Measurements from ENCODE around the gene GAS7.

Gene GAS7

GRCh38 chr17:9900784-9901183 is 297.6 kb downstream of the GAS7 start:
- Mint-ChIP-seq H3K27ac (no peak overlapping the region), H3K4me3 (no peak overlapping the region), H3K9me3 (no peaks in the 10 kb centered on the region), H3K4me1 (ENCODE audit: low read depth in 2 of 2) (no peaks in the 10 kb centered on the region), H3K27me3 (peaks cover 26 to 43% of the 10 kb centered on the region in 2 donors), H3K36me3 (ENCODE audit: insufficient read depth) (no peaks in the 10 kb centered on the region)
- DNase-seq (no peak), ATAC-seq (replicated peaks) (no peak)

DNA sequence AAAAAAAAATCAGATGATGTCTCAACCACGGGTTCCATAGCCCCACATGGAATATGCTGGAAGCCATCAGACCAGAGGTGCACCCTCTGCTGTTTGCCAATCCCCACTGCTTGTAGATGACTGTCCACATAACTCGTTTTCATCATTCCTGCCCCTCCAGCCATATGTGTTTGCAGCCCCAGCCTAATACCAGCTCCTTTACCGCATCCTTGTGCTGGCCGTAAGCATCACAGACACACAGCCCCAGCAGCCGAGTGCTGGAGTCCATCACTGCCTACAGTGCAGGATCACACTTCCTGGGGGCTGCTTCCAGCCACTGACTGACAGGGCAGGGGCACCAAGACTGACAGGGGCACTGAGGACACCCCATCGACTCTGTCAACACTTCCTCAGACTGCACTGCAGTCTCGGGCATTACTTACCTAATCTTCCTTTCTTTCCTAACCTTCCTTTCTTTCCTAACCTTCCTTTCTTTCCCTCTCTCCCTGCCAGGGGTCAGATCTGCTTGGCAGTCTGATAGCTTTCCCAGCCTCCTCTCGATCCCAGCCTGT is 298.3 kb downstream of the GAS7 start:
- Mint-ChIP-seq H3K4me3 (no peak overlapping the region), H3K36me3 (ENCODE audit: insufficient read depth) (no peaks in the 10 kb centered on the region), H3K9me3 (no peaks in the 10 kb centered on the region), H3K27ac (no peak overlapping the region), H3K27me3 (peaks cover 26 to 37% of the 10 kb centered on the region in 2 donors), H3K4me1 (ENCODE audit: low read depth in 2 of 2) (no peaks in the 10 kb centered on the region)
- ATAC-seq (replicated peaks) (no peak), DNase-seq (no peak)

DNA sequence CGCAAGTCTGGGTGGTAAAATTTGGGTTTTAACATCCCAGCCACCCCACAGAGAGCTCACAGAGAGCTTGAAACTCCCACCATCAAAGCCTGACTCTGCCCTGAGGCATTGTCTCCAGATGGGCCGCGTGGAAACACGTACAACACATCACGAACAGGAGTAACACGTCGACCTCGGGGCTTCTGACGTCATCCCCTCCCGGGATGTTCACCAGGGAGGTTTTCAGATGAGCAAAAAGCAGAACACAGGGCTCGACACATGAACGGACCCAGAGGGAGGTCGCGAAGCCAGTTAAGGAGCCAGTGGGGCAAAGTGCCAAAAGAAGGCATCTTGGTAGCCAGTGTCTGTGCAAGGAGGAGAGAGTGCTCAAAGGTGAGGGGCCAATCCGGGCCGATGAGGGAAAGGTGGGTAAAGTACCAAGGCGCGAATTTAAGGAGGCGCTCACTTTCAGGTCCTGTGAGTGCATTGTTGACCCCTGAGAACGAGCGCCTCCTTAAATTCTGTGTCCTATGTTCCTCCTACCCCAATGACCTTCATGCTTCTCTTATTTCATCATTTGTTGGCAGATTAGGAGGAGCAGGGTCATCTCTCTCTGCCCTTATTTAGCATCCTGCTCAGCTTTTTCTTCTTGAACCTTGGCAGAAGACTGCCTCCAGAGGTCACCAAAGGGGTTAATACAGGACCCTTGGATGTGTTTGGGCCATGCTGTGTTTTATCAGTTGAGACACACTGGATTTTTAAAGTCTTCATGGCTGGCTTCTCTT is 298.9 kb downstream of the GAS7 start:
- peaks cover 26 to 37% of the 10 kb centered on the region in 2 donors for H3K27me3 Mint-ChIP-seq
- ATAC-seq (replicated peaks) (no peak), DNase-seq (no peak)
- no peaks in the 10 kb centered on the region for H3K9me3 Mint-ChIP-seq
- H3K36me3 Mint-ChIP-seq (ENCODE audit: insufficient read depth), result no peaks in the 10 kb centered on the region
- no peaks in the 10 kb centered on the region for H3K4me1 Mint-ChIP-seq (ENCODE audit: low read depth in 2 of 2)
- H3K27ac Mint-ChIP-seq, result no peak overlapping the region
- no peak overlapping the region for H3K4me3 Mint-ChIP-seq

DNA sequence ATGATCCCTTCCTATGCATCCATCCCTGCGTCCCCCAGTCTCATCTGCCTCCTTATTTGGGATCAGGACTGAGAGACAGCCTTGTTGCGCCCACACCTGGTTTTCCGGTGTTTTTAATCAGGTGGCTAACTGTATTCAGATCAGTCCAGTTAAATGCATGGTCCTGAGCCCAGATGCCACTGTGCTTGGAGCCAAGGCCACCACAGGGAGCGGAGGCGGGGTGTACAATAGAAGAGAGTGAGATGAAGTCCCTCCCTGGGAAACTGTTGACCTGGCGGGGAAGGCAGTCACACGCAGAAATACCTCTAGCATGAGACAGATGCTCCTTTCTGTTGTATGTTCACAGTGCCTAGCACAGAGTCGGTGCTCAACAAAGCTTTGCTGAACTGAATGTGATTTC is 299.6 kb downstream of the GAS7 start:
- no peak overlapping the region for H3K27ac Mint-ChIP-seq
- no peaks in the 10 kb centered on the region for H3K4me1 Mint-ChIP-seq (ENCODE audit: low read depth in 2 of 2)

DNA sequence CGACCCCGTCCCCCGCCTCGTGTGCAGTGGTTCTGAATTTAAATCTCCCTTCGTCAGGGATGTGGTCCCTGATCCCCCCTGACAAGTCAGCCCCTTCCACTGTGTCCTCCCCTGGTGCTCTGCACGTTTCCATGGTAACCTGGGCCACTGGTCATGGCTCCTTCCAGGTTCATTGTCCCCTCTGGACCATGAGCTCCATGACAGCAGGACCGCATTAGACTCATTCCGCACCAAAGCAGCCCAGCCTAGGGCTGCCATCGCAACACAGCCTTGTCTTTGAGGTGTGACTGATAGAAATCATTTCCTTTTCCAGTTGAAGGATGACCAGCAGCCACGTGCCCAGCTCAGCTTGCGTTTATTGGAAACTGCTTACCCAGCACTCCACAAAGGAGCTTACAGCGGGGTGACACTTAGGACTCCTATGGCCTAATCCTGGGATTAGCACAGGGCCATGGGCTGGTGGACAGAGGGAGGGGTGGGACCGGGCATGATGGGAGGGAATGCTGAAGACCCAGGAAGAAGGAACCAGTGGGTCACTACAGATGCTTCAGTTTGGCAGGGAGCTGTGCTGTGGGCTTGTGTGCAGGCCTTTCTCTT is 300.9 kb downstream of the GAS7 start:
- Mint-ChIP-seq H3K36me3 (ENCODE audit: insufficient read depth) (no peaks in the 10 kb centered on the region), H3K4me1 (ENCODE audit: low read depth in 2 of 2) (no peaks in the 10 kb centered on the region), H3K27me3 (peaks cover 37 to 54% of the 10 kb centered on the region in 2 donors), H3K4me3 (no peak overlapping the region), H3K9me3 (no peaks in the 10 kb centered on the region), H3K27ac (no peak overlapping the region)
- DNase-seq (no peak), ATAC-seq (replicated peaks) (no peak)

More for the DNA sequence above, 299.6 kb downstream of the GAS7 start:
- H3K27me3 Mint-ChIP-seq, result peaks cover 27 to 44% of the 10 kb centered on the region in 2 donors
- no peak overlapping the region for H3K4me3 Mint-ChIP-seq
- no peak for ATAC-seq (replicated peaks)
- no peaks in the 10 kb centered on the region for H3K36me3 Mint-ChIP-seq (ENCODE audit: insufficient read depth)
- H3K9me3 Mint-ChIP-seq, result no peaks in the 10 kb centered on the region
- DNase-seq, result no peak

GRCh38 chr17:9895923-9896322 is 302.5 kb downstream of the GAS7 start:
- DNase-seq, result no peak
- ATAC-seq (replicated peaks), result no peak
- no peak overlapping the region for H3K4me3 Mint-ChIP-seq
- H3K4me1 Mint-ChIP-seq (ENCODE audit: low read depth in 2 of 2), result no peaks in the 10 kb centered on the region
- H3K9me3 Mint-ChIP-seq, result no peaks in the 10 kb centered on the region
- peaks cover 30 to 47% of the 10 kb centered on the region in 2 donors for H3K27me3 Mint-ChIP-seq
- no peaks in the 10 kb centered on the region for H3K36me3 Mint-ChIP-seq (ENCODE audit: insufficient read depth)
- H3K27ac Mint-ChIP-seq, result no peak overlapping the region

DNA sequence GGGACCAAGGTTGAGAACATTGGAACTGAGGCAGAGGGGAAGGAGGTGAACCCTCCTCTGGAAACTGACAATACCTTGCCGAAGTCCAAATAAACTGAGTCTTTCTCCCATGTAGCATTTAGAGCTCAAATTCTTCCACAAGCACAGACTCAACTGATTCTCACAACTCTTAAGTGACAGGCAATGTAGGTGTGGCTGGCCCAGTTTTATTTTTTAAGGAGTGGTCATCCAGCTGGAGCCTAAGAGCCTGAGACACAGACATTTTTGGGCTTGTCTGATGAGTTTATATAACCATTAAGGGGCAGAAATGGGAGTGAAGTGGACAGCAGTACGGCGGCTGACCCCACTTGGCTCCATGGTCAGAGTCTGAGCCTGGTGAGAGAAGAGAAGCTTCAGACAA is 304.2 kb downstream of the GAS7 start:
- H3K9me3 Mint-ChIP-seq, result no peaks in the 10 kb centered on the region
- H3K4me1 Mint-ChIP-seq (ENCODE audit: low read depth in 2 of 2), result no peaks in the 10 kb centered on the region
- H3K4me3 Mint-ChIP-seq, result no peak overlapping the region

DNA sequence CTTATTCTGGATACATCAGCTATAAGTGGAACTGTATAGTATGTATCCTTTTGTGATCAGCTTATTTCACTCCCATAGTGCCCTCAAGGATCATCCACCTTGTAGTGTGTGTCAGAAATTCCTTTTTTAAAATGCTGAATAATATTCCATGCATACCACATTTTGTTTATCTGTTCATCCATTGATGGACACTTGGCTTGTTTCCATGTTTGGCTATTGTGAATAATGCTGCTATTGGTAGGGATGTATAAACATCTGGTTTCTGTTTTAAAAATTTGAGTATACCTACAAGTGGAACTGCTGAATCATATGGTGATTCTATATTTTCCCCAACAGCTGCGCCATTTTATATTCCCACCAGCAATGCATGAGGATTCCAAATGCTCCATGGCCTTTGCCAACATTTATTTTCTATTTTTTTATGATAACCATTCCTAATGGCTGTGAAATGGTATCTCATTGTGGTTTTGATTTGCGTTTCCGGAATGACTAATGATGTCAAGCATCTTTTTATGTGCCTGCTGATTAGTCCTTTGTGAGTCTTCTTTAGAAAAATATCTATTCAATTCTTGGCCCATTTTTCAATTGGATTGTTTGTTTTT is 304.9 kb downstream of the GAS7 start:
- DNase-seq, result no peak
- Mint-ChIP-seq H3K27ac (no peak overlapping the region), H3K9me3 (no peaks in the 10 kb centered on the region), H3K4me1 (ENCODE audit: low read depth in 2 of 2) (no peaks in the 10 kb centered on the region), H3K27me3 (peaks cover 30 to 34% of the 10 kb centered on the region in 2 donors), H3K36me3 (ENCODE audit: insufficient read depth) (no peaks in the 10 kb centered on the region), H3K4me3 (no peak overlapping the region)
- no peak for ATAC-seq (replicated peaks)

More for the DNA sequence above, 304.2 kb downstream of the GAS7 start:
- DNase-seq, result no peak
- no peak for ATAC-seq (replicated peaks)
- no peaks in the 10 kb centered on the region for H3K36me3 Mint-ChIP-seq (ENCODE audit: insufficient read depth)
- peaks cover 30 to 38% of the 10 kb centered on the region in 2 donors for H3K27me3 Mint-ChIP-seq
- no peak overlapping the region for H3K27ac Mint-ChIP-seq

DNA sequence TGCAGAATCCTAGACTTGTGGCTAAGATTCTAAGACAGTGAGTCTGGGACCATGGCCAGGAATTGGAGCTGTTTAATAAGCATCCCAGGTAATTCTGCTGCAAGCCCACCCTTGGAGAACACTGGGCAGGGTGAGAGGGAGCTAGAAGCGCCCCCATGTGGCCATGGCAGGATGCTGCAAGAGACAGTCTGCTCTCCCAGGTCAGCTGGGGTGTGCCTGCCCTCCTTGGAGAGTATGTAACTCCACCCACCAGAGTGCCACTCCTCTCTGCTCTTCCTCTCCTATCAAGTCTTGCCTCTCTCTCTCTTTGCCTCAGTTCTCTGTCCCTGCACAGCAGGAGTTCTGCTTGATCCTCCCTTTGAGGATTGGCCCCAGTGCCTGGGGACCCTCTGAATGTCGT is 308.3 kb downstream of the GAS7 start:
- DNase-seq (no peak), ATAC-seq (replicated peaks) (no peak)
- no peaks in the 10 kb centered on the region for H3K9me3 Mint-ChIP-seq
- H3K36me3 Mint-ChIP-seq (ENCODE audit: insufficient read depth), result no peaks in the 10 kb centered on the region
- H3K4me1 Mint-ChIP-seq (ENCODE audit: low read depth in 2 of 2), result no peaks in the 10 kb centered on the region
- H3K27me3 Mint-ChIP-seq, result peaks cover 25 to 26% of the 10 kb centered on the region in 2 donors
- H3K4me3 Mint-ChIP-seq, result no peak overlapping the region
- no peak overlapping the region for H3K27ac Mint-ChIP-seq

GRCh38 chr17:9887508-9887907 is 310.9 kb downstream of the GAS7 start:
- ATAC-seq (replicated peaks) (no peak), DNase-seq (no peak)
- Mint-ChIP-seq H3K36me3 (ENCODE audit: insufficient read depth) (no peaks in the 10 kb centered on the region), H3K27ac (no peak overlapping the region), H3K4me3 (no peak overlapping the region), H3K9me3 (peaks cover 5 to 10% of the 10 kb centered on the region in 2 donors), H3K27me3 (peaks cover 8 to 15% of the 10 kb centered on the region in 2 donors), H3K4me1 (ENCODE audit: low read depth in 2 of 2) (no peaks in the 10 kb centered on the region)

- no peak overlapping the region for H3K4me3 Mint-ChIP-seq
- ATAC-seq (replicated peaks) (no peak), DNase-seq (no peak)
- no peaks in the 10 kb centered on the region for H3K36me3 Mint-ChIP-seq (ENCODE audit: insufficient read depth)
- peaks cover 8 to 15% of the 10 kb centered on the region in 2 donors for H3K27me3 Mint-ChIP-seq
- H3K27ac Mint-ChIP-seq, result no peak overlapping the region
- peaks cover 8 to 10% of the 10 kb centered on the region in 2 donors for H3K9me3 Mint-ChIP-seq
- no peaks in the 10 kb centered on the region for H3K4me1 Mint-ChIP-seq (ENCODE audit: low read depth in 2 of 2)
These were observed 312.1 kb downstream of the GAS7 start for GRCh38 chr17:9886141-9886930.

- Mint-ChIP-seq H3K27me3 (peaks cover 20 to 28% of the 10 kb centered on the region in 2 donors), H3K4me1 (ENCODE audit: low read depth in 2 of 2) (no peaks in the 10 kb centered on the region), H3K9me3 (peaks cover 8 to 10% of the 10 kb centered on the region in 2 donors), H3K27ac (no peak overlapping the region), H3K36me3 (ENCODE audit: insufficient read depth) (no peaks in the 10 kb centered on the region), H3K4me3 (no peak overlapping the region)
- DNase-seq (no peak), ATAC-seq (replicated peaks) (no peak)
These were observed 315.0 kb downstream of the GAS7 start for GRCh38 chr17:9883451-9883850.

DNA sequence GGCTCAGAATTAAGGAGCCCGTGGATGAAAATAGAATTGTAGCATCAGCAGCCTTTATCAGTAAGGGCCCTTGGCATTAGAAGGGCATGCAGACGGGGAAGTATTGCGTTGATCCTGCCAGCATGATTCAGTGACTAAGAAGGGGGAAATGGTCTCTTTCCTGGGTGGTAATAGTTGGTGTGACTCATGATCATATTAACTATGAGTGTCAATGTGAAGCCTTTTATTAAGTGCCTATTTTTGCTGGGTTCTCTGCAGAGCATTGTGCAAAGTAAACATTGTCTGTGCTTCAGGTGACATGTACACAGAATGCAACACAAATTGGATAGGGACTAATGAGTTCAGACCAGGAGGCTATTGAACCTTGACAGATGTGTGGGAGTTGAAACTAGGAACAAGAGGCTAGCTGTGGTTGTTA is 317.8 kb downstream of the GAS7 start:
- ATAC-seq (replicated peaks), result no peak
- H3K4me1 Mint-ChIP-seq (ENCODE audit: low read depth in 2 of 2), result no peaks in the 10 kb centered on the region
- peaks cover 8 to 10% of the 10 kb centered on the region in 2 donors for H3K9me3 Mint-ChIP-seq
- no peaks in the 10 kb centered on the region for H3K36me3 Mint-ChIP-seq (ENCODE audit: insufficient read depth)
- no peak for DNase-seq
- H3K4me3 Mint-ChIP-seq, result no peak overlapping the region
- peaks cover 27 to 35% of the 10 kb centered on the region in 2 donors for H3K27me3 Mint-ChIP-seq
- H3K27ac Mint-ChIP-seq, result no peak overlapping the region
